ENCODE measurements around the gene SMIM43. TPM values are rescaled to one million over a fixed set of nuclear protein-coding genes. Genes with fewer than 3 reads are reported as not detected.

The SMIM43 gene
- total RNA-seq, 1 donor from 2014 or later = not detected

DNA sequence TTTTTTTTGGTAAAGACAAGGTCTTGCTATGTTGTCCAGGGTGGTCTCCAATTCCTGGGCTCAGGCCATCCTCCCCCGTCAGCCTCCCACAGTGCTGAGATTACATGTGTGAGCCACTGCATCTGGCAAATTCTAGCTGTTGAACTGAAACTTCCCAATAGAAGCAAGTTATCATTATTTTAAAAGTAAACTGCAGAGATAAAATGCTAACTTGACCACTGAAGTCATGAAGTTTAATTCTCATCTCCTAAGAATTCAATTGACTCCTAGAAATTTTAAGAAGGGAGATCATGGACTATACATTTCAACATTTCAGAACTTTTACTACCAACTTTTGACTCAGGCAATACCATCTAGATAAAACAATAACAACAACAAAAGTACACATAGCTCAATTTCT, 24.5 kb upstream of the SMIM43 start:
- no peak for DNase-seq (ENCODE audit: low spot score in 2 of 2)
- no peak overlapping the region for H3K4me3 ChIP-seq
- no peaks in the 10 kb centered on the region for H3K36me3 ChIP-seq
- intact Hi-C loops (cut with DNase I) = no loop called here
- no peaks in the 10 kb centered on the region for H3K9me3 ChIP-seq
- no peak overlapping the region for H3K27ac ChIP-seq
- no peaks in the 10 kb centered on the region for H3K4me1 ChIP-seq
- TF ChIP-seq, protein P1, sequence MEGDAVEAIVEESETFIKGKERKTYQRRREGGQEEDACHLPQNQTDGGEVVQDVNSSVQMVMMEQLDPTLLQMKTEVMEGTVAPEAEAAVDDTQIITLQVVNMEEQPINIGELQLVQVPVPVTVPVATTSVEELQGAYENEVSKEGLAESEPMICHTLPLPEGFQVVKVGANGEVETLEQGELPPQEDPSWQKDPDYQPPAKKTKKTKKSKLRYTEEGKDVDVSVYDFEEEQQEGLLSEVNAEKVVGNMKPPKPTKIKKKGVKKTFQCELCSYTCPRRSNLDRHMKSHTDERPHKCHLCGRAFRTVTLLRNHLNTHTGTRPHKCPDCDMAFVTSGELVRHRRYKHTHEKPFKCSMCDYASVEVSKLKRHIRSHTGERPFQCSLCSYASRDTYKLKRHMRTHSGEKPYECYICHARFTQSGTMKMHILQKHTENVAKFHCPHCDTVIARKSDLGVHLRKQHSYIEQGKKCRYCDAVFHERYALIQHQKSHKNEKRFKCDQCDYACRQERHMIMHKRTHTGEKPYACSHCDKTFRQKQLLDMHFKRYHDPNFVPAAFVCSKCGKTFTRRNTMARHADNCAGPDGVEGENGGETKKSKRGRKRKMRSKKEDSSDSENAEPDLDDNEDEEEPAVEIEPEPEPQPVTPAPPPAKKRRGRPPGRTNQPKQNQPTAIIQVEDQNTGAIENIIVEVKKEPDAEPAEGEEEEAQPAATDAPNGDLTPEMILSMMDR (IDR thresholded peaks at IDR 0.05) = no peak
- no peaks in the 10 kb centered on the region for H3K27me3 ChIP-seq

DNA sequence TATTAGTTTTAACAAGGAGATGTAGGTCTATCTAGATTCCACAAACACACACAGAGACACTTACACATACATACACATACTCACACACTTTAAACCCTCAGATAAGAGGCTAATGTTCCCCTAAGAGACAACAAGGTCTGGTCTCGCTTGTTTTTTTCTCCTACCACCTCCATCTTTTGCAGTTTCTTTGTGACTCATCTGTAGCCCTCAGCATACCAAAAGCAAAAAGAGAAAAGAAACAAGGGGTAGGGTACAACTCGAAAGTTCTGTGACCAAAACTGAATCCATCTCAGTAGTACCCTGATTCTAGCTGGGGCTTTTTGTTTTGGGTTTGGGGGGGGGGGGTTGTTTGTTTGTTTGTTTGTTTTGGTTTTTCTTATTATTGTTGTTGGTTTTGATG, 23.9 kb upstream of the SMIM43 start:
- H3K27me3 ChIP-seq = no peaks in the 10 kb centered on the region
- intact Hi-C loops (cut with DNase I) = no loop called here
- TF ChIP-seq, protein P1 (IDR thresholded peaks at IDR 0.05) = no peak
- no peak for DNase-seq (ENCODE audit: low spot score in 2 of 2)
- no peaks in the 10 kb centered on the region for H3K9me3 ChIP-seq
- H3K27ac ChIP-seq = no peak overlapping the region
- no peak overlapping the region for H3K4me3 ChIP-seq
- no peaks in the 10 kb centered on the region for H3K4me1 ChIP-seq
- no peaks in the 10 kb centered on the region for H3K36me3 ChIP-seq

DNA sequence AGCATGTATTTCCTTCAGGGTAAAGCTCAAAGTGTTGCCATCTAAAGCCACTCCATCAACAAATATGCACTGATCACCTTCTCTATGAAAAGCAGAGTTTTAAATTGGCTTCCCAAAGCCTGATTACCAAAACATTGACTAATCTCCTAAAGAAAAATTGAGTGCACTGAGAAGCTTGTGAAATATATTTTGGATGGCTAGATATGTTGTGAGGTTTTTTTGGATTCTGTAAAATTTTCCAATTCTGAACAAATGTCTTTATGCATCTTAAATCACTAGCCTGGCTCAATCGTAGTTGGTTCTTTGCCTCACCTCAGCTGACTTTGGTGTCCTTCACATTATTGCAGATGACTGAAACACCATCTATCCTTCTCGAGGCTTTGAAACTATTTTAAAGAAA, 21.3 kb upstream of the SMIM43 start:
- Histone ChIP-seq H3K4me1 (no peaks in the 10 kb centered on the region), H3K4me3 (no peak overlapping the region), H3K27me3 (no peaks in the 10 kb centered on the region), H3K9me3 (no peaks in the 10 kb centered on the region), H3K27ac (no peak overlapping the region), H3K36me3 (no peaks in the 10 kb centered on the region)
- intact Hi-C loops (cut with DNase I) = no loop called here
- TF ChIP-seq, protein P1 (IDR thresholded peaks at IDR 0.05) = no peak
- no peak for DNase-seq (ENCODE audit: low spot score in 2 of 2)

DNA sequence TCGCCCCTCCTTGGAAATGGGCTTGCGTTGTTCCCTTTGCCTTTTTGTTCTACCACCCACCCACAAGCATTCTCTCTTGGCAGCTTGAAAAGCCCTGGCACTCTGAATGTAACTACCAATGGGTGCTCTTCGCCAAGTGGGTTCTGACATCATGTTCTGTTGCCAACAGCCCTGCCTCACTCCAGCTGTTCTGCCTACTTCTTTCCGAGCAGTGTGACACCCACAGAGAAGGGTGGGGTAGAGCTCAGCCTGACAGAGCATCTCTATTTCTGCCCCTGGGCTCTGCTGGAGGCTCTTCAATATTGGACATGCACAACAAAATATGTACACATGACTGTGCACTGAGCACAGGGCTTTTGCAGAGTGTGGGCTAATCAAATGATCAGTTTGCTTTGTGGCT, 20.5 kb upstream of the SMIM43 start:
- H3K27ac ChIP-seq = no peak overlapping the region
- H3K27me3 ChIP-seq = no peaks in the 10 kb centered on the region
- H3K9me3 ChIP-seq = no peaks in the 10 kb centered on the region
- intact Hi-C loops (cut with DNase I) = no loop called here
- no peak overlapping the region for H3K4me3 ChIP-seq
- DNase-seq (ENCODE audit: low spot score in 2 of 2) = no peak
- no peaks in the 10 kb centered on the region for H3K36me3 ChIP-seq
- TF ChIP-seq, protein P1 (IDR thresholded peaks at IDR 0.05) = no peak
- no peaks in the 10 kb centered on the region for H3K4me1 ChIP-seq

GRCh38 chr4:121784975-121785374, 20.0 kb upstream of the SMIM43 start:
- no peak overlapping the region for H3K4me3 ChIP-seq
- H3K4me1 ChIP-seq = no peaks in the 10 kb centered on the region
- TF ChIP-seq, protein P1 (IDR thresholded peaks at IDR 0.05) = no peak
- H3K9me3 ChIP-seq = no peaks in the 10 kb centered on the region
- no peak overlapping the region for H3K27ac ChIP-seq
- intact Hi-C loops (cut with DNase I) = no loop called here
- H3K36me3 ChIP-seq = no peaks in the 10 kb centered on the region
- DNase-seq (ENCODE audit: low spot score in 2 of 2) = no peak
- no peaks in the 10 kb centered on the region for H3K27me3 ChIP-seq

GRCh38 chr4:121784401-121784800, 19.4 kb upstream of the SMIM43 start:
- no peak overlapping the region for H3K27ac ChIP-seq
- no peaks in the 10 kb centered on the region for H3K4me1 ChIP-seq
- no peak for DNase-seq (ENCODE audit: low spot score in 2 of 2)
- no peaks in the 10 kb centered on the region for H3K9me3 ChIP-seq
- no peak overlapping the region for H3K4me3 ChIP-seq
- TF ChIP-seq, protein P1 (IDR thresholded peaks at IDR 0.05) = no peak
- H3K27me3 ChIP-seq = no peaks in the 10 kb centered on the region
- intact Hi-C loops (cut with DNase I) = no loop called here
- H3K36me3 ChIP-seq = no peaks in the 10 kb centered on the region
